ENCODE results near the gene POPDC3.
"Not testable (repeated sequence)": the region's sequence is repeated elsewhere in the genome, so short reads cannot be mapped to it uniquely, and the experiment has no call there.

Gene POPDC3, protein sequence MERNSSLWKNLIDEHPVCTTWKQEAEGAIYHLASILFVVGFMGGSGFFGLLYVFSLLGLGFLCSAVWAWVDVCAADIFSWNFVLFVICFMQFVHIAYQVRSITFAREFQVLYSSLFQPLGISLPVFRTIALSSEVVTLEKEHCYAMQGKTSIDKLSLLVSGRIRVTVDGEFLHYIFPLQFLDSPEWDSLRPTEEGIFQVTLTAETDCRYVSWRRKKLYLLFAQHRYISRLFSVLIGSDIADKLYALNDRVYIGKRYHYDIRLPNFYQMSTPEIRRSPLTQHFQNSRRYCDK
- 0 to 0.08 (median 0) reads per million in 4 donors for total RNA-seq

DNA sequence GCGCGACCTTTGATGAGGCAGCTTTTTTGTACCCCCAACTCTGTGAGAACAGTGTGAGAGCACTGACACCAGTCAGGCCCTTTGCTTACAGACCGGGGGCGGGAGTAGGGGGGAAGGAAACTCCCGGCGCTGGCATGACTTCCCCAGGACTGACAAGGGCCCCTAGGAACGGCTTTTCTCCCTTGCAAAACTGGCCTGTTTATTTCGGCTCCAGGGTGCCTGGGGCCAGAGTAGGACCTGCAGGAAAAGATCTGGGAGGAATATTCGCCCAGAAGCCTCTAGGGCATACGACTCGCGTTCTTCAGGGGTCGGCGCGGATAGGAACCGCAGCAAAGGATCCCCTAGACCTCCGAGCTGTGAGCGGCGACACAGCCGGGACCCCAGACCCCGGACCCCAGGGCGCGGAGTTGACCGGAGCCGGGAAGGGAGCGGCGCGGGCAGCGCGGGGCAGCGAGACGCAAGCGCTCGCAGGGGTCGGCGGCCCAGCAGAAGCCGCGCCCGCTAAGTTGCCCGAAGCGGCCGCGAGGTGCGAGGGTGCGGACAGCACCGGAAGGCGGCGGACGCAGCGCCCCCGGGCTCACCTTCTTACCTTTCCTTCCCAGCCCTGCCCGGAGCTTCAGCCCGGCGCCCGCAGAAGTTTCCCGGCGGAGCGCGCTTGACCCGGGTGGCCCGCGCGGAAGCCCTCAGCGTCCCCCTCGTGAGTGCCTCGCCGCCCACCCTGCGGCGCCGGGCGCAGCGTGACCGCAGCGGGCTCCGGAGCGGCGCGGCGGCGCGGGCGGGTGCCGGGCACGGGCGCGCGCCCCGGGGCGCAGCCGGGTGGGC is at the start of gene POPDC3:
TSS of gene POPDC3 (minus strand) at position 771 of the 822 bp plus-strand sequence. CDS start 18,105 bp downstream, outside the sequence.
- no peak for DNase-seq

DNA sequence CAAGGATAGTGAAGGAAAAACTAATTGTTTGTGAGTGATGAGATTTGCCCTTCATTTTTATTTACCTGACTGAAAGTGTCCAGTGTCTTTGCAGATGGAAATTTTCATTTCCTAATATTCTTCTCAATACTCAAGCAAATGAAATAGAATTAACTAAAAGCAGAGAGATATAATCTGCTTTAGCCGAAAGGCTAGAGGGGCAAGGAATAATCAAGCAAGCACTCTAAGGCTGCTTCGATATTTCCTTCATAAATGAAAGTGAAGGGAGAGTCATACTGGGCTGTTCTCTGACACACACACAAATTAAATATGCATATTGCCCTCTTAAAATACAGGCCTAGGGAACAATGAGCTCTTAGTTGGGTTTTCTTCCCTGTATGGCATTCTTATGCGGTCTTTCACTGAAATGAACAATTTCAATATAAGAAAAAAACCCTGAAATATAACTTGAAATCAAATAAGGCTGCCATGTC is 47.5 kb upstream of the POPDC3 start:
- DNase-seq, result no peak

DNA sequence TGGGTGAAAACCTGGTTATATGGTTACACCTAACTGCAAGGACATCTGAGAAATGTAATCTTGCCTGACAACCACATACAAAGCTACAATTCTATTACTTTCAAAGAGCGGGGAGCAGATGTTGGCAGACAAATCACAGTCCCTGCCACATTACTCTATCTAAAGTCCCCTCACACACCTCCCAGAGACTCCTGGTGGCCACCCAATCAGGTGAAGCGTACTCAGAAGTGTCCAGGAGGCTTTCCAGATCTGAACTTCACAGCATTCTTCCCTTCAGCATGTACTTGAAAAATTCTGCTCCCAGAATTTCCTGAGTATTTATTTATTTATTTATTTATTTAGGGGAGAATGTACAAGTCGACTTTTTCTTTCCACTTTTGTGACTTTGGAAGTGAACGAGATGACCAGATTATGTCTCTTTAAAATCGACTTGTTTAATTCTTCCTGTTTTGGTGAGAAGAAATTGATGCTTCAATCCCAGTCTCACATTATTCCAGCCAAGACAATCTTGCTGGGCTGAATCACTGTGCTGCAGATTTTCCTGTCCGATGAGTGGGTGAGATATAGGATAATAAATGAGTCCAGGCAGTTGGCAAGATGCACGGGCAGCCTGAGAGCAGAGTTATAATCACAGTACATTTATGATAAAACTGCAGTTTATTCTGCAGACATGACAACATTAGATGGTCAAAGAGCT is 46.9 kb upstream of the POPDC3 start:
- no peak for DNase-seq

DNA sequence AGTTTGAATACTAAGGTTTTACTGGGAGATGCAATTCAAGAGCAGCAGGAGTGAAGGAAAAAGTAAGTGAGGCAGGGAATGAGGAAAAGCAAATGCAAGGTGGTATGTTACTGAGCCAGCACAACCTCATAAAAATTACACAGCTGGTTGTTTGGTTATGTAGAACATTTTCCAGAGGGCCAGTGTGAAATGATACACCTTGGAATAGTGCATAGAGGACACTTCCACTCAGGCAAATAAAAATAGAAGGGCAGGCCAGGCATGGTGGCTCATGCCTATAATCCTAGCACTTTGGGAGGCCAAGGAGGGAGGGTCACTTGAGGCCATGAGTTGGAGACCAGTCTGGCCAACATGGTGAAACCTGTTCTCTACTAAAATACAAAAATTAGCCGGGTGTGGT is 43.4 kb upstream of the POPDC3 start:
- DNase-seq, result no peak

DNA sequence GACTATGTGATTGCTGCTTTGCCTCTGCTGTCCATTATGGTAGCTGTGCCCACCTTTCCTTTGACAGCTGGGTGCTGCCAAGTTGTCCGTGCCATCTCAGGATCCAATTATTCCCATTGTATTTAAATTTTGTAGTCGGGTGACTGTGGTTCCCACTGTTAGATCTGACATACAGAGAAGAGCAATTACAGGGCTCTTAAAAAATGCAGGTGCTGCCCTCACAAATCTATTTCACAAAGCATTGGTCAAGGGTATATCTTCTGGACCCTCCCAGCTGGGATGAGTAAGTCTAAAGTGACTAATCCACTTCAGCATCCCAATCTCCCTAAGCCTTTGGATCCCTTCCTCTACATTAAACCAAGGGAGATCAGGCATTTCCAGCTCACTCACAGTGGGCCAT is 41.4 kb upstream of the POPDC3 start:
- not testable (repeated sequence) for DNase-seq

DNA sequence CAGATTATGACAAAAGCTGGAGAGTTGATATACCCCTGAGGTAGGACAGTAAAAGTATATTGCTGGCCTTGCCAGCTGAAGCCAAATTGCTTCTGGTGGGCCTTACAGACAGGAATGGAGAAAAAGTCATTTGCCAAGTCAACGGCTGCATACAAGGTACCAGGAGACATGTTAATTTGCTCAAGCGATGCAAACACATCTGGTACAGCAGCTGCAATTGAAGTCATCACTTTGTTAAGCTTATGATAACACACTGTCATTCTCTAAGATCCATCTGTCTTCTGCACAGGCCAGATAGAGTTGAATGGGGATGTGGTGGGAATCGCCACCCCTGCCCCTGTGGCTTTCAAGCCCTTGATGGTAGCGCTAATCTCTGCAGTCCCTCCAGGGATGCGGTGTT is 40.4 kb upstream of the POPDC3 start:
- no peak for DNase-seq

DNA sequence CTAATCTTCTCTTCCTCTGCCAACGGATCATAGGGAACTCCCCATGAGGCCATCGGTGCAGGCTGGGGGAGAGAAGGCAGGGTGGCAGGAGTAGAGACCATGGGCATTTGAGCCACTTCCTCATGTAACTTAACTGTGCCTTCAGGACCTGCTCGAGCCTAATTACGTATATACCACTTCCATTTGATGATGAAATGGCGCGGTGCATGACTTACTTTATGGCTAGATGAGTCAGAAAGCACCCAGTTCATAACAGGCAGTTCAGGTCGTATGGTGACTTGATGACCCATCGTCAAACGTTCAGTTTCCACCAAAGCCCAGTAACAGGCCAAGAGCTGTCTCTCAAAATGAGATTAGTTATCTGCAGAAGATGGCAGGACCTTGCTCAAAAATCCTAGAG is 39.4 kb upstream of the POPDC3 start:
- not testable (repeated sequence) for DNase-seq

DNA sequence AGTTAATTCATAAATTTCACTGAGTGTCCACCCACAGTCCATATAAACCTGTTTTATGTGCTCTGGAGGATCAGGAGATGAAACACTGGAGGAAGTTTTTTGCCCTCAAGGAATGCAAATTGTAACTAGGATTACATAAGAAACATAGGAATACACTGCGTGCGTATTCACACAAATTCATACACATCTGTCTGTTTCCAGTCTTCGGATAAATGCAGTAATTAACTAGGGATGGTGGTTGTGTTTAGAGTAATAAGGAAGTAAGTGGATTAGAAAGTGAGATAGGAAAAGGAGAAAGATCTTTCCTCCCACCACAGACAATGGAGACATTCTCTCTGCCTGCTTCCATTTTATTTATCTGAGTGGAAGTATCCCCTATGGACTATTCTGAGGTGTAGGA is 35.7 kb upstream of the POPDC3 start:
- DNase-seq, result no peak

DNA sequence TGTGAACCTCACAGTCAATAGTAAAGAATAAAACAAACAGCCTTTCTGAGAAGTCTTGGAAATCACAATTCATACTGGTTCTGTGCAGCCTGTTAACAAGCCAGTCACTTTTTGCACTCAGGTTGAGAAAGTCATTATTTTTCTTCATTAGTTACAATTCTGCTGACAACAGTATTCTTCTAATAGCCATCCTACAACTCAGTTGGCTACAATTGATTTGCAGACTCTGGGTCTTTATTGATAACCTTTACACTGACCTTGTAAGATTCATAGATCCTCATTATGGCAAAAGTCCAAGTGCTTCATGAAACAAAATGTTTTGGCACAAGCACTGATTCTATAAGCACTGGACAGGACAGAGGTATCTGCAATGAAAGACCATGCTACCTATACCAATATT is 34.9 kb upstream of the POPDC3 start:
- no peak for DNase-seq

DNA sequence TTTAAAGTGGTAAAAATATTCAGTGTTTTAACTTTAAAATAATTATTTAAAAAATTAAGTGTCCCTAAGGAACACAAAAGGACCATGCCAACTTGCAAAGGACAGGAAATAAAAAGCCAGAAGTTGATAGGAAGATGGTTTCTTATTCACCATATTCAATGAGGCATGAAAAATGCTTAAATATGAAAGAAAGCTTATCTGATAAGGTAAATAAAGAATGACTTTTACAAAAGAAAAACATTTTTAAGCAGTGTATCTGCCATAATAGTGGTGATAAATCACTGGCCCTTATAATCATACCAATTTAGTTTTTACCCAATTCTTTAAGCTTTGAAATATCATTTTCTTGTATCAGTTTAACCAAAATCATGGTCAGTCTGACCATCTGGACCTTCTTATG is 33.5 kb upstream of the POPDC3 start:
- no peak for DNase-seq

DNA sequence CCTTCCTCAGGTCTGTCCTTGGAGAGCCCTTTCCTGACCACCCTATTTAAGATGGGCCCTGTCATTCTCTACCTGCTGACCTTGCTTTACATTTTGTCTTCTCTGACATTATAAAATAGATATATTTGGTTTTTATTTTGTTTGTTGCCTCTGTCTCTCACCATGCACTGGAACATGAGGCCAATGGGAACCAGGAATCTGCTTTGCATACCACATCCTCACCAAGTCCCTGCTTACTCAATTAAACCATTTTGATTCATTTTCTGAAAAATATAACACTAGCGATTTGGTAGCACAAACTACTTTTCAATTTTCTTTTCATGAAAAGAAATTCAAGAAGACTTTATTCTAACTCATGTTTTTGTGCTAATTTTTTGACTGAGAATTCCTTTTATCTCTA is 32.8 kb upstream of the POPDC3 start:
- peak in 1 of 5 donors; percentile 45 for DNase-seq

DNA sequence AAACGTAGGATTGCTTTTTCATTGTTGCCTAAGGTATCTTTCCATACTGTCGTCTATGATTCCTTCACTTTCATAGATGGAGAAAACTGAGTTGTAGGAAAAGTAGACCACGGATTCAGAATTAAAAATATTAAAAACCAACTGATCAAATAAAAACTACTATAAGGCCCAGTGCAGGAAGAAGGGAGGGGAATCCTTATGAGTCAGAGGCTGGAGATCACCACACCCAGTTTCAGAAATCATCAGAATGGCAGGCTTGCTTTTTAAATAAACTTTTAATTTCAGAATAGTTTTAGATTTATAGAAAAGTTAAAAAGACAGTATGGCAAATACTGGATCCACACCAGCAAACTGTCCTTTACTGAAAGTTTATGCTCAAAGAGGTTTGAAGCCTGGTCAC is 32.0 kb upstream of the POPDC3 start:
- DNase-seq, result peak in 1 of 5 donors; percentile 29

DNA sequence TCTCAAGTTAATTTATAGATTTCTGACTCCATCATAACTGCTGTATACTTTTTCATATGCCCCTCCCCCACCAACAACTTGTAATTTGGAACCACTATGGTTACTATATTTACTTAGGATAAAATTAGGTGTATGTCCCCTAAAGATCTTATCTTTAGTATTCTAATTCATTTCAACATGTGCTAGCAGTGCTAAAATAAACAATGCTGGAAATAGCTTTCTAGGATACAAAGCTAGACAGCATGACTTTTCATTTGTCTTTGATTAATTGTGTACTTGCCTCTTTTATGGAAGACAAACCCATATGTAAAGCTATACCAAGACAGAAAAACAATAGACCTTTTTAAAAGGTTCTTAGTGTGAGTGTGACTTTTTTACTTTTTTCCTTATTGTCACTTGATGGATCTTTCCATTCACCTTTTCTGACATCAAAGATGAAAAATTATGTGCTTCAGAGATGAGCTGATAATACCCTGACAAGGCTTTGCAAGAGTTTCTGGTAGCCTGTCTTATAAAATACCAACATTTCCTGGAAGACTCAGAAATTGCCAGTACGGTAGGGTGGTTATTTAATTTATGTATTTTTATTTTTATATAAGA is 31.2 kb upstream of the POPDC3 start:
- no peak for DNase-seq

DNA sequence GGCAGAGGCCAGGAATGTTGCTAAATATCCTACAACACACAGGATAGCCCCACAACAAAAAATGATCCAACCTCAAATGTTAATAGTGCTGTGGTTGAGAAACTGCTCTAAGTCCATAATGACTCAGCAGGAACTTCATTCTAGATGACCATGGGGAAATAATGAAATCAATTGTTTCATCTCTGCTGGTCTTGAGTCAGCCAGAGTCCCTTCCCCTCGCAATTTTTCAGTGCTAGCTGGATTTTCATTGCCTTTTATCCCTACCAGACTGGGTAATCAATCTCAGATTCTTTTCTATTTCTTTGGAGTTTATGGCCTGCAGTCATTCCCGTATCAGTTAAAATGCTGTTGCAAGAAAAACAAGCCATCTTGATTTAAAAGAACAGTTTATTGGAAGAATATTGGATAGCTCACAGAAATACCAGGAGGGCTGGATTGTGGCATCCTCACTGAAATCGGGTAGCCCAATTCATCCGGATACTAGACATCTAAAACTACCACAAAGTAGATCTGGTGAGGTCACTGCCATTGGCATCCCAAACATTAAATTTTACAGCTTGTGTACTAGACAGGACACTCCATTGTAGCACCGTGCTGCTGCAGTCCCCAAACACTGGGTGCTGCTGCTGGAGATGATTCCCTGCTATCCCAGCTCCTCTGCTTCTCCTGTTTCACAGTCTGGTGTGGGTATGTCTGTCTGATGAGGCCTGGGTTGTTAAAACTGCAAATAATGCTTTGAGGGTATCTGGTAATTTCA is 30.3 kb upstream of the POPDC3 start:
- no peak for DNase-seq

DNA sequence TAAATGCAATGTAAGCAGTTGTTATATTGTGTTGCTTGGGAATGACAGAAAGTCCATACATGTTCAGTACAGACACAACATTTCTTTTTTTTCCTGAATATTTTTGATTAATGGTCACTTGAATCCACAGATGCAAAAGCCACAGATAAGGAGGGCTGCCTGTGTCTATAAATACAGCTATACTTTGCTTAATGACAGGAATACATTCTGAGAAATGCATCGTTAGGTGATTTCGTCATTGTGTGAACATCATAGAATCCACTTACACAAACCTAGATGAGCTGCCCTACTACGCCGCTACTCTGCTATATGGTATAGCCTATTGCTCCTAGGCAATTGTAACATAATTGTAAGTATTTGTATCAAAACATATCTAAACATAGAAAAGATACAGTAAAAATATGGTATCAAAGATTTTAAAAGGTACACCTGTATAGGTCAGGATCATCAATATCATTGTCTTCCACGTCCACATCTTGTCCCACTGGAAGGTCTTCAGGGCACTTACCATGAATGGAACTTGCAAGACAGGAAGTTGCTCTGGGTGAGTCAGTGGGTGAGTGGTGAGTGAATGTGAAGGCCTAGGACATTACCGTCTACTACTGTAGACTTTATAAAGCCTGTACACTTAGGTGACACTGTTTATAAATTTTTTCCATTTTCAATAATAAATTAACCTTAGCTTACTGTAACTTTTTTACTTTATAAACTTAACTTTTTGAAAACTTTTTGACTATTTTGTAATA is 27.9 kb upstream of the POPDC3 start:
- DNase-seq, result no peak

DNA sequence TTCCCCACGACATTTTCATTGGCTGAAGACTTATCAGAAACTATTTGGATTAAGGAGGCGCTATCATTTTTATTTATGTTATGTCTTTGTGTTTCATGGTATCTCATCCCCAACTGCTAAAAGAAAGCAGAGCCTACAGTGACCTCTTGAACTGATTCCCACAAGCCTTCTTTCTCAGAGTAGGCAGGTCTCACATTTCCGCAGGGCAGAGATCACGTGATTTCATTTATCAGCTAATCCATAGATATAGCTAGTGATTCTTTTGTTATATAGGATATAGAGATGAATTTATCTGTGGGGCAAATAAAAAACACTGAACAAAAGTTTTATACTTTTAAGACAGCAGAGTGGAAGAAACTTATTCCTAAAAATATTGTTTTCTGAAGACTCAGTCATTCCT is 25.0 kb upstream of the POPDC3 start:
- no peak for DNase-seq

DNA sequence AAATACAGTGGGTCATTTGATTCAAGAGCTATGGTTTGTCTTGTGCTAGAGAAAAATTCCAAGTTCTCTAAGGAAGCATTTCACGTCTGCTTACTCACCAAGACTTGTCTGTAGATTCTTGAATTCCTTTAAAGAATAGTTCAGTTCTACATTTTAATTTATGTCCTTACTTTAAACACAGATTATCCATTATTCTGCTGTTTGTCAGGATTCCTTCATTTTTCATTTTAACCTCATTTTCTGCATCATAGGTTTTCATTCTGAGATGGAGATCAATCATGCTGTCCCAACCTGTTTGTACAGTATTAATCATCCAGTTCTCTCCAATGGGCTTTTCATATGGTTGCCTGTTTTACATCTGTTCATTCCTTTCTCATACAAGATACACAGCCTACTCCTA is 24.5 kb upstream of the POPDC3 start:
- no peak for DNase-seq

DNA sequence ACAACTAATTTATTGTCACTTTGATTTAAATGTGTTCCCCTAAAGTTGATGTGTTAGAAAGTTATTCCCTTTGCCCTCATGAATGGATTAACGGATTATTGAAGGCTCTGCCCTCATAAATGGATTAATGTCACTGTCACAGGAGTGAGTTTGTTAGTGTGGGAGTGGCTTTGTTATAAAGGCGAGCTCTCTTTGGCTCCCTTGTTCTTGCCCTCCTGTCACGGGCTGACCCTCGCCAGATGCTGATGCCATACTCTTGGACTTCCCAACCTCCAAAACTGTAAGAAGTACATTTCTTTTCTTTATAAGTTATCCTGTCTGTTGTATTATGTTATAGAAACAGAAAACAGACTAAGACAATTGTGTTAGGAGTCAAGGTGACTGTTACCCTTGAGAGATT is 22.7 kb upstream of the POPDC3 start:
- no peak for DNase-seq

DNA sequence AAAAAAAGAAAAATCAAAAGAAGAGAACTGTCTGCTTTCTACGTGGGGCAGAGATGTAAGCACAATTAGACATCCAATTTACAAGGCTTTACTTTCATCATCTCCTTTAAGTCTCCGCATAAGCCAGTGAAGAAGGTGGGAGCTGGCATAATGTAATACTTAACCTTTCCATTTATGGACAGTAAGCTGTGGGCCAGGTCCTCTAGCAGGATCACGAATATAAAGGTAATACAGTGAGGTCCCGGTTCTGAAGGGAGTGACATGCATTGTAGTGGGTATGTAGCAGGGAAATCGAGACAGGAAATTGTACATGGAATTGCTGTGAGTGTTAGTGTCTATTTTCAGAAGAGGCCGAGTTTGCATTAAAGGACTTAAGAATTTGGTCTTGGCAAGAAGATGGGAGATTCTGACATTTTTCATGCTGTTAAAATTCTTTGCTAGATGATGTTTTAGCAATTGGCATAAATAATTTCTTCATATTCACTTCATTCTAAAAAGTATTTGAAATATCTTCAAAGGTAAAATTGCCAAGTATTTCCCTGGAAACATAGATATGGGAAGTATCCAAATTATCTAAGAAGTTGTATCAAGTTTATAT is 20.4 kb upstream of the POPDC3 start:
- DNase-seq, result no peak

DNA sequence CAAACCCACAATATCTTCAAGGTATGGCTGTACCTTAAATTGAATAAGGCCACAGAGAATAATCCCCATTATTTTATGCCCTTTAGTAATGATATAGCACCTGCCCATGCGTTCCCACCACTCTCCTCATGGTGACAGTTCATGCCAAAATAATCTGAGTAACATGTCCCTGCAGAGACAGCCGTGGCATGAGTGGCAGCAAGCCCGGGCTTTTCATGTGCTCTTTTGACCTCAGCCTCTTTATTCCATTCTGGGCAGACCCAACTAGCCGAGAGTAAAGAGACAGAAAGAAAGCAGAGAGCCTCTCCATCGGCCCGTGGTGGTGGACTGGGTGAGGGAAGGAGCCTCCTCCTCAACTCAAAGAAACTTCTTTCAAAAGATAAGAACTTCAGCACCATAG is 19.9 kb upstream of the POPDC3 start:
- no peak for DNase-seq

DNA sequence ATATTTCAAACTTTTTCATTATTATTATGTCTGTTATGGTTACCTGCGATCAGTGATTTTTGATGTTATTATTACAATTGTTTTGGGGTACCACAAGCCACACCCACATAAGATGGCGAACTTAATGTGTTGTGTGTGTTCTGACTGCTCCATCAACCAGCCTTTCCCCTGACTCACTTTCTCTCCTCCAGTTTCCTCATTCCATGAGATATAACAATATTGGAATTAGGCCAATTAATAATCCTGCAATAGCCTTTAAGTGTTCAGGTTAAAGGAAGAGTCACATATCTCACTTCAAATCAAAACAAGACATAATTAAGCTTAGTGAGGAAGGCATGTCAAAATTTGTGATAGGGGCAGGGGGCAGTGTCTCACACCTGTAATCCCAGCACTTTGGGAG is 16.3 kb upstream of the POPDC3 start:
- no peak for DNase-seq
